HL-60/S4 treated with retinoic acid at 250 ng/mL for 4 days and 3 days (cell line): ENCODE data around the gene PTPRK.

Experiments
- in situ Hi-C: fragments of 300-500 bp; cut with MboI; formaldehyde crosslinking; loops from 2 replicates; pipeline ENCODE4 v1.7.0; 2022; ENCODE audit warnings: low sequenced_read_pairs

PTPRK gene

GRCh38 chr6:128520436-128521281, at the start of gene PTPRK:
Gene PTPRK, minus strand, starts transcription at chr6:128520599. Its CDS starts 241 bp downstream, at chr6:128520358.
- in situ Hi-C loops = no loop called here

DNA sequence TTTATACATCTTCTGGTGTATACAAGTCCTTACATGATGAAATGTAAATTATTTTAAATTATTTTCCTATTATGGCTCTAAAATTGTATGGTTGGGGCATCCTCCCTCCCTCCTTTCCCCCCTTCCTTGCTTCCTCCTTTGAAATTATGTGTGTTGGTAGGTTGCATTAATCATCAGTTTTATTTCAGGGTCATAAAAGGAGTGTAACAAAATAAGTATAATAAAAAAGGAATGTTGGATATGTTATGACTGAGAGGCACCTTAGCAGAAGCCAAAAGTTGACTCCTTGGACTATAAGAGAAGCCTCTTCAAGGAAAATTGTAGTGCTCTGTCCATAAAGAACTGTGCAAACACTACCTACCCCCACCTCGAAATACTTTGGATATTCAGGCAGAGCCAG, 46.6 kb upstream of the PTPRK start:
- in situ Hi-C loops = no loop called here

GRCh38 chr6:128560966-128561365, 40.6 kb upstream of the PTPRK start:
- in situ Hi-C loops = no loop called here

GRCh38 chr6:128558924-128559323, 38.5 kb upstream of the PTPRK start:
- in situ Hi-C loops = no loop called here

GRCh38 chr6:128558021-128558420, 37.6 kb upstream of the PTPRK start:
- in situ Hi-C loops = no loop called here

DNA sequence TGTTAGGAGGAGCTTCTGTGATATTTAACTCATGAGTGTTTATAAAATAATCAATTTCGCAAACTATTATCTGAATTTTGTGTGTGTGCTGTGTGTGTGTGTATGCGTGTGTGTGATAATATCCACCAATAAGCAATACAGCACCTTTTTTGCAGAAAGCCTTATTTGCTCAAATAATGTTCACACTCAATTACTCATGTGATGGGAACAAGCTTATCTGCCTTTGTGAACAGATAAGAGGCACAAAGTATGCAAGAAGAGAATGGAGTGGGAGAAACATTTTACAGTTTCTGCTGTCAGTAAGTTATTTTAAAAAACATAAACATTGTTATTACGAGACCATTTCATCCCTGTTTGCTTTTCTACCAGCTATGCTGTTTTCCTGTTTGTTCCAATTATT, 36.7 kb upstream of the PTPRK start:
- in situ Hi-C loops = no loop called here

- in situ Hi-C loops = no loop called here
These were observed 33.9 kb upstream of the PTPRK start for GRCh38 chr6:128554302-128554701.

GRCh38 chr6:128541261-128541660, 20.9 kb upstream of the PTPRK start:
- in situ Hi-C loops = no loop called here

DNA sequence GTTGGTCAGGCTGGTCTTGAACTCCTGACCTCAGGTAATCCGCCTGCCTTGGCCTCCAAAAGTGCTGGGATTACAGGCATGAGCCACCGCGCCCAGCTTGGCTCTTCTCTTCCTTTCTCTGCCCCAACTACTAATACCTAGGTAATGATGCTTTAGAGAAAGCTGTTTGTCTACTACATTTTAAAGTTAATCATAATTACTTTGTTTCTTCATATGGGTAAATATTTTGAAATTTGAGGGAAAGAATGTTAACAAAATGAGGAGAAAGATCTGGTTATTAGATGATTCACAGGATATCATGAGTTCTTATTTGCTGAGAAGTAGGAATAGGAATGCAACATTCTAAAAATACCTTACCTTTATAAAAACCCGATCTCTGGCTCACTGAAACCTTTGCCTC, 18.4 kb upstream of the PTPRK start:
- in situ Hi-C loops = no loop called here

- in situ Hi-C loops = no loop called here
These were observed 12.4 kb upstream of the PTPRK start for GRCh38 chr6:128532827-128533226.

DNA sequence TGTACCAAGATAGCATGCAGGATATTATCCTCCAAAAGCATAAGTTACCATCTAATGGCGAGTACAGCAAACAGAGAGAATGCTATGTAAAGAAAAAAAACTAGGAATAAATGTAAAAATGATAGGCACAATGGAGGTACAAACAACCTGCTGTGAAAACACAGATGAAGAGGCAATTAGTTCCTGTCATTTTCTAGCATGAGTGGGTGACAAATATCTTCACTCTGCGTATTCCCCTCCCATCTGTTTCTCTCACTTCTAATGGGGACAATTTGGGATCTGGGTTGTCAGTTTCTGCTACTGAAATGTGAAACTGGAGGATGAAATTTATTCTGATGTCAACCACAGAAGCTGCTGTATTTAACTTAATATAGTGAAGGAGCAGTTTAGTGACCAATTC, 11.7 kb upstream of the PTPRK start:
- in situ Hi-C loops = no loop called here

DNA sequence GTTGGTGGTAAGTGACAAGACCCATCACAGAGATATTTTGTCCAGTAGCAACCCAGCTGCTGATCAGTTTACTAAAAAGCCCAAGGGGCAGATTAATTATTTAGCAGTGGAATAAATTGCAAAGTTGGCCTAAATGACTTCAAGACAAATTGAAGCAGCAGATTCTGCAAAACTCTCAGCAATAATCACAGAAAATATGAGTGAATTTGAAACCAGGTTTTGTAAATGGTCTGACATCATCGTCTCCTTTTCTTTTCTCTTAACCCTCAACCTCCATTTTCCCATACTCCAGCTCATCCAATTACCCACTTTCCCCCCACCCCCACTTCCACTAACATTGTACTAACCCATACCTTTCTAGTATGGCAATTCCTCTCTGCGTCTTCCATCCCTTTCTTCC, 11.3 kb upstream of the PTPRK start:
- in situ Hi-C loops = no loop called here

GRCh38 chr6:128528241-128528640, 7.8 kb upstream of the PTPRK start:
- in situ Hi-C loops = no loop called here

- in situ Hi-C loops = no loop called here
These were observed 7.0 kb upstream of the PTPRK start for GRCh38 chr6:128527375-128527774.

DNA sequence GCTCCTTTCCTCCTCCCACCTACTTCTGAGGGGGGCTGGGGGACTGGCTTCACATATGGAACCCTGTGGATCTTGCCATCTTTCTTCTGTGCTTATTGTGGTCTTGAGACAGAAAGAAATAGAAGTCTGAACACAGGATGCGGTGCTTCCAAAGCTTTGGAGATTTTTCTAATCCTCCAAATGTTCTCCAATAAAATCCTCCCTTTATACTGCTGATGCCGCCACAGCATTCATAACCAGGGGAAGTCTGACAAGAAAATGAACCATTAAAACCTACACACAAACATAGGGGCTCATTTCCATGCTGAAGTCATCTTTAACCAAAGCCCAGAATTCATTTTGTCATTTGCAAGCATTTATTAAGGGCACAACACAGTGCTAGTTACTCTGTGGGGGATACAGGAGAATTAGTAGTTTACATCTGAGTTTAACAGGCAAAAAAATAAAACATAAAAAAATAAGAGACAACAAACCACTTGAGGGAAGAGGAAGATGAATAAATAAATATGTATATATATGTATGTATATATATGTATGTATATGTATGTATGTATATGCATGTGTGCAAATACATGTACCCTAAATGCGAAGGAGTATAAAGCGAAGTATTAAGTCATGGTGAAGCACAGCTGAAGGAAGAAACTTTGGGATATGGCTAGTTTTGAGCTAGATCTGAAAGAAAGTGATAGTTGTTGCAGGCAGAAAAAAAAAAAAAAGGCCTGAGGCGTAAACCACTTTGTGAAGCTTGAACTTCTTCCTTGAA, 5.9 kb upstream of the PTPRK start:
- in situ Hi-C loops = no loop called here

- in situ Hi-C loops = no loop called here
These were observed 5.0 kb upstream of the PTPRK start for GRCh38 chr6:128525406-128525805.

GRCh38 chr6:128521282-128521632, 858 bp upstream of the PTPRK start:
- in situ Hi-C loops = no loop called here

DNA sequence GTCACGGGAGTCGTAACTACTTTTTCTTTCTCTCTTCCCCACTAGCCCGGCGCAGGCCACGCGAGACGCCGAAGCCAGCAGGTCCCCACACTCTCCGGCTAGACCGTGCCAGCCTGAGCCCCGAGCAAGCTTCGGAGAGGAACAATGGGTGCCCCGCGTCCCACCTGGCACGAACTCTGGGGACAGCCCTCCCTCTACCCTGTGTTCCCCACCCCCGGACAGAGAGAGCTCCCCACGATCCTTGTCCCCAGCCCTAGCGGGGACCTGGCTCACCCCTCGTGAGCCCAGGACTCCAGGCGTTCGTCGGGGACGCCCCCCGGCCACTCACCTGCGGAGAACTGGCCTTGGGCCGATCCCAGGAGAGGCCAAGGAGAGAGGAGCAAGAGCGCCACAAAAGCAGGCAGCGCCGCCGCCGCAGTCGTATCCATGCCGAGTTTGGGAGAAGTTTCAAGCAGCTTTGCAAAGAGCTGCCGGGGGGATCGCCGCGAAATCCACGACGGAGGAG, 416 bp downstream of the PTPRK start:
- in situ Hi-C loops = no loop called here

GRCh38 chr6:128519132-128519930, 1.1 kb downstream of the PTPRK start:
- in situ Hi-C loops = no loop called here

DNA sequence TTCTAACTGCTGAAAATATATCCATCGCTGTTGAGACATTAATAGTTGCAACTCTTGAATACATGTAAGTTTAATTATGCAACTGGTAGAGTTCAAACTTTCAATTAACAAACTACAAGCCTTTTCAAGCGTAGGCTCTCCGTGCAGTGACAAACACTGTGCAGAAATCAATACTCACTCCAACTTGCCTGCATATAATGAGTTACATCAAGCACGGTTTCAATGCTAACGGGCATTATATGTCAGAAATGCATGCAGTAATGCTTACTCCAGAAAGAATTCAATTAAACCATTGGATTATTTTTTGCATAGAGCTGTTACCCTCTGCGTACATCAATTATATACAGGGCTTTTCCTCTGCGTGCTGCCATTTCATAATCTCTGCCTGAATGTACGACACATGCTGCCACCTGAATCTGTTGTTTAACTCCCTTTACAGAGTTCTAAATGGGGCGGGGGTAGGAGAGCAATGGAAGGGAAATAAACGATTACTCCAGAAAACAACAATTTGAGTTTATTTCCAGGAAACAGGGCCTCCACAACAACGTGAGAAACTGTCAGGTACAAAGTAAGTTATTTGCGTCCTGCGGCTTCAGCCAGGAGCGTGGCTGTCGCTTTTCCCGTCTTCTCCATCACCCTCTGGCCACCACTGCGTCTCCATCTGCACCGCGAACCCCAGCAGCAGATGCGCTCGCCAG, 1.8 kb downstream of the PTPRK start:
- in situ Hi-C loops = no loop called here

- in situ Hi-C loops = no loop called here
These were observed 3.3 kb downstream of the PTPRK start for GRCh38 chr6:128517124-128517523.
